Measurements from ENCODE around the gene CLTB.

CLTB gene

DNA sequence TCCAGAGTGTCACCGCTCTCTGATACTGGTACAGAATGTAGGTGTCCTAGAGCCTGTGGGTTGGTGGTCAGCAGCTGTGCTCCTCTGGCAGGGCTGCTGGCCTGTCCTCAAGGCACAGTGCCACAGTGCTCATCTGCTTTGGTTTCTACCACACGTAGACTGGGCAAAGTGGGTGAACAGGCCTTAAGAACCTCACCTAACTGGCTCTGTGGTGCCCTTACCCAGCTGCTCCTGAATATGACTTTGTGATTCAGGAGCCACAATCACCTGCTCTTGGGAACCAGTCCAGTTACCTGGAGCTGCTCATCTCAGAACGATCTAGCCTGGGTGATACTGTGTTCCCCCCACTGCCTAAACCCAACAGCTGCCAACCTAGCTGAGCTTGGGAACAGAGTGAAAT is 34.4 kb downstream of the CLTB start:
- DNase-seq: no peak

DNA sequence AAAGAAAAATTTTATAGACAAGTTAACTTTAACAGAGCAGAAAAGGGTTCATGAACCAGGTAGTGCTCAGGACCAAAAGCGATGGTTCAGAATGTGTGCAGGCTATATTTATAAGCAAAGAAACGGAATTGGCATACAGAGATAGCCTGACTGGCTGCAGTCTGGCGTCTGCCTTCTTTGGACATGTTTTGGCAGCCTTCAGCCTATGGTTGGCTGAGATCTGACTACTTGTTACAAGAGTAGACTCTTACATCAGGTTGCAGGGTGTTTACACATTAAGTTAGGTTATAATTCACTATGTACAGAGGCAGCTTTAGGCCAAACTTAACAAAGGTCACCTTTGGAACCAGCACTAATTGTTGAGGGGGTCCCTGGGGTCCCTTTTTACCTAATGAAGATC is 34.9 kb downstream of the CLTB start:
- no peak for DNase-seq

DNA sequence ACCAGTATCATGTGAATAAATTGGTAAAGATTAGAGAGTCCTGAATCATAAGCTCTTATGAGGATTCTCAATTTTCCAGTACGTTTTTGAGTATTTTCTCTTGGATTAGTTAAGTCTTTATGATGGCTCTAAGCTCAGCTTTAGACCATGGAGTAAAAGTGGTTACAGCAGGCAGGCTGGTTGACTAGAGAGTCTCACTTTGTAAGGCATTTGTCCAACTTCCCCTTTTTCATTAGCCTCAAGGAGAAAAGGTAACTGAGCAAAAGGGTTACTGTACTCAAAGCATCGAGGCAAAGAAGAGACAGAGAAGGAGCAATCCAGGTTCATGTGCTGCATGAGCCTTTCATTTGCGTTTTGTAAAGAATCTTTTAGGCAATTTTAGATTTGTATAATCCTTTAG is 36.5 kb downstream of the CLTB start:
- no peak for DNase-seq

DNA sequence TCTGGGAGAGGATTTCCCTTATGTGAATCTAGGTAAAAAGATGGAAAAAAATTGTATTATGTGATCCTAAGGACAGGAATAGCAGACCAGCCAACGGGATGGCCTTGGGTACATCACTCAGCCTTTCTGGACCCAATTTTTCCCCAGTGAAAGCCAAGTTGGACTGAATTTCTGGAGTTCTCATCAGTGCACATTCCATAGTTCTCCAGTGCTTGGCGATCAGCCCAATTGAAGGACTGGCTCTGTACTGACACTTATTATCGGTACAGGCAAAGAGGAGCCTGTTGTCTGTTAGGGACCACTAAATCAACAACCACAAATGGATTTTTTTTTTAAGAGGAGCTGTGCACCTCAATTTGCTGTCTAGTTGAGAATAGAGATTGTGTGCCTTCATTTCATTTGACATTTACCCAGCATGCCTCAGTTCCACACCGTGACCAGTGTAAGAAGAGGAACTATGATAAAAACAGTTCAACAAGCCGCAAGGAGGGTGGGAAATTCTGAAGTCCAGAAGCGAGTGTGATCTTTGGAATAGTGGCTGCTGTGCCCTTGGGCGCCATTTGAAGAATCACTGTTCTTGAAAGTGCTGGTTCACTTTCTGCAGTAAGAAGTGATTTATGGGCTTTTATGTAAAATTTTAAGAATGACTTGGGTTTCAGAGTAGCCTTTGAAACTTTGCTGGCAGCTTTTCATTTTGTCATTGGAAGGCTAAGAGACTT is 43.1 kb downstream of the CLTB start:
- no peak for DNase-seq

DNA sequence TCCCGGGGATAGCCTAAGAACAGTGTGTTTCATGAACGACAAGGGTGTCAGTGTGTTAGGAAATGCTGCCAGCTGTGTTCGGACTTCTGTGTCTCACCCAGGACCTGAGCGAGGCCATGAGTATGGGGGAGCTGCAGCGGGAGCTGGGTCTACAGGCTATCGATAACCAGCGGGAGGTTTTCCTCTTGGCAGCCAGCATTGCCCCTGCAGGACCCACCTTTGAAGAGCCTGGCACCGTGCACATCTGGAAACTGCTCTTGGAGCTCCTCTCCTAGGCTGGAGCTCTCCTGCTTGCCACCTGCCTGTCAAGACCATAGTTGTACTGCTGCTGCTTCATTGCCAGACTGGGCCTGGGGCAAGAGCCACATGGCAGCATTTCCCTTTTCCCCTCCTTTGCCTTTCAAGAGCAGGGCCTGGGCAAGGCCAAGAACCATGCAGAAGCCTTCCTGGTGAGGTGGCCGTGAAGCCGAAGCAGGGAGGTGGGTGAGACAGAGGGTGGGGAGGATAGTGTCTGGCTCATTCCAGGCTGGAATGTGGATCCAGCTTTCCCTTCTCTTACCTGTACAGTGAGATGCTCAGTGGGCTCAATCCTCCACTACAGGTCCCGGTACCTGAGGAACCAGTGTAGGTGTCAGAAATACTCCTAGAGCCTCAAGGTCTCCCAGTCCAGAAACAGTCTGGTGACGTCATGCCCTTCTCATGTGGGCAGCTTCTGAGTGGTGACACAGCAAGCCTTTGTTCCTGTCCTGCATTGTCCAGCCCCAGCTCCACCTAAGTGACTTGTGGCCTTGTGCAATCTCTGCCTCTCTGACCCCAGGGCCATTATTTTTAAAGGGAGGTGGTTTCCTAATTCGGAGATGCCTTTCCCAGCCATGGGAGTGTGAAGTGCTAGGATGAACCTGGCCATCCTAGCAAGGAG is 44.5 kb downstream of the CLTB start:
- DNase-seq: no peak

DNA sequence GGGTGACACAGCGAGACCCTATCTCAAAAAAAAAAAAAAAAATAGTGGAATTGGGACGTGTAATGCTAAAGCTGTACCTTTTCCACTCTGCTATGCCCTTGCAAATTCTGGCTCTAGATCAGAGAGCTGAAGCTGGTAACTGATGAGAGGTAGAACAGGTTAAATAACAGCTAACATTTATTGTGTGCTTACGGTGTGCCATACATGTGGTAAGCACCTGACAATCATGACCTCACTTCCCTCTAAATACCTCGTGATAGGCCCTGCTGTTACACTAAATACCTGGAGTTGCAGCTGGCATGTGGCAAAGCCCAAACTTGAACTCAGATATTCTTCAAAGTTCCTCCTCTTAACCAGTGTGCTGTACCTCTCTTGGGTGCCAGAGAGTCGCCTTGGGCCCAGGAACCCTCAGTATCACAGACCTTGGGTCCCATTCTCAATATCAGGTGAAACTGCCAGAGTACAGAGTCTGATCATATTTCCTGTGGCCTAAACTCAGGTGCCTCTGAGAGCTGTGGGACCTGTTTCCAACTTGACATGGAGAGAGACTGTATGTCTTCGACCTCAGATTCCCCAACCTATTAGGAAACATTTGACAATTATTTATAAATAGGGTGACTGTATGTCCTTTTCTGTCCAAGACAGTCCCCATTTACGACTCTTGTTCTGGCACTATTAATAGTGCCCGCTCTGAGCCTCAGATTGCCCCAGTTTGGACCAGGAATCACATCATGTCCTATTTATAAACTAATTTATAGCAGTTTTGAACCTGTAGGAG is 46.2 kb downstream of the CLTB start:
- DNase-seq: no peak

DNA sequence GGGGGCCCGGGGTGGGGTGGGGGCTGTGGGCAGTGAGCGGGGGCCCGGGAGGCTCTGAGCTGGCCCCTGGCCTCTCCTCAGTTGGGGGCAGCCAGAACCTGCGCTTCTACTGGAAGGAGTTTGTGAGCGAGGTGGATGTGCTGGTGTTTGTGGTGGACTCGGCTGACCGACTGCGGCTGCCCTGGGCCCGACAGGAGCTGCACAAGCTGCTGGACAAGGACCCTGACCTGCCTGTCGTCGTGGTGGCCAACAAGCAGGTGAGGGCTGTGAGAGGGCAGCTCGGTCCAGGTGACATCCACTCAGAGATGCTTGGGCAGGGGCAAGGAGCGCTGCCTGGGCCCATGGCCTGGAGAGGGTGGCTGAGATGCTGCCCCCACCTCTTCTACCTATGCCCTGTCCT is 47.6 kb downstream of the CLTB start:
- DNase-seq: no peak

DNA sequence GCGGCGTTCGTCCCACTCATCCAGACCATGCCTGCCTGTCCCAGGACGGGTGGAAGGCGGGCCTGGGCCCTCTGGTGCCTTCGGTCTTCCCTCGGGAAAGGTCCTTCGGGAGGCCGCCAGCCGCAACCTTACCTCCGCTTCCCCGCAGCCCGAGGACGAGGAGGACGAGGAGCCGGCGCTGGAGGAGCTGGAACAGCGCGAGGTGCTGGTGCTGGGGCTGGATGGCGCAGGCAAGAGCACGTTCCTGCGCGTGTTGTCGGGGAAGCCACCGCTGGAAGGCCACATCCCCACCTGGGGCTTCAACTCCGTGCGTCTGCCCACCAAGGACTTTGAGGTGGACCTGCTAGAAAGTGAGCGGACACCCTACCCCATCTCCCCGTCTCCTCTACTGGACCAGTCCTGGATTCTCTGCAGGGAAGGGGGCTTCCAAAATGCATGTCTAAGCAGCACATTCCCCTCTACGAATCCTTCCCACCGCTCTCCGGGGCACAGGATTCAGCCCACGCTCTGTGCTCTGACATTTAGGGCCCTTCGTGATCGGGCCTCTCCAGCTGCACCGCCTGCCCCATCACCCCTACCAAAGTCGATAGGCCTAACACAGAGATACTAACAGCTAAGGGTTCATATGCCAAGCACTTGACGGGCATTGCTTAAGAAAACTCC is 50.0 kb downstream of the CLTB start:
- no peak for DNase-seq

DNA sequence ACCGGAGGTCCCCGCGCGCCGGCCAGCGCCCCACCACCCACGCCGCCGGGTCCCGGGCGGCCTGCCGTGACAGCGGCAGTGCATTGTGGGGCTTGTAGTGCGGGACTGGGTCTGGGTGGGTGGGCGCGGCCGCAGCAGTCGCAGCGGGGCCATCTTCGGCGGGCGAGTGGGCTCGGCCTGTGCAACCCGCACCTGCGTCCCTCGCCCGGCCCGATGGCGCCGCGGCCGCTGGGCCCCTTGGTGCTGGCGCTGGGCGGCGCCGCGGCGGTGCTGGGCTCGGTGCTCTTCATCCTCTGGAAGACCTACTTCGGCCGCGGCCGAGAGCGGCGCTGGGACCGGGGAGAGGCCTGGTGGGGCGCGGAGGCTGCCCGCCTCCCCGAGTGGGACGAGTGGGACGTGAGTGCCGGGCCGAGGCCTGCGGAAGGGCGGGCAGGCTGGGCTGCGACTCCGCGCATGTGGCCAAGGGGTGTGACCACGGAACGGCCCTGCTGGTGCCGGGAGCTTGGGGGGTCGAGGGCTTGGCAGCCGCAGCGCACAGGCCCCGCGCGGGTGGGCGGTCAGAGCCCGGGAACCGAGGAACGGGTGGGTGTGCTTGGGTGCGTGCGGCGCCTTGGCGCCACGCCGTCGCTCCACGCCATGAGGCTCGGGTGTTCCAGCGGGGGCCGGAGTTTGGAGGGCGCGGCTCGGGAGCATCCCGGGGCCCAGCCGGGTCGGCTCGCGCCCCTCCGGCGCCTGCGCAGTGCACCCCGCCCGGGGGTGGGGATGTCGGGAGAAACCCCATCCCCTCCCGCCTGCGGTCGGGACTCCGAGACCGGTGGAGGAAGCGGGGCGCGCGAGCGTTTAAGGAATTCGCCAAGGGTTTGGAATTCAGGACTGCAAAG is 50.7 kb downstream of the CLTB start, which contains the start of gene ARL10:
Gene ARL10, plus strand, starts transcription at position 137 of the 881 bp plus-strand sequence. Its CDS starts 77 bp downstream, at position 214.
- peak in 1 of 2 donors; percentile 30 for DNase-seq

DNA sequence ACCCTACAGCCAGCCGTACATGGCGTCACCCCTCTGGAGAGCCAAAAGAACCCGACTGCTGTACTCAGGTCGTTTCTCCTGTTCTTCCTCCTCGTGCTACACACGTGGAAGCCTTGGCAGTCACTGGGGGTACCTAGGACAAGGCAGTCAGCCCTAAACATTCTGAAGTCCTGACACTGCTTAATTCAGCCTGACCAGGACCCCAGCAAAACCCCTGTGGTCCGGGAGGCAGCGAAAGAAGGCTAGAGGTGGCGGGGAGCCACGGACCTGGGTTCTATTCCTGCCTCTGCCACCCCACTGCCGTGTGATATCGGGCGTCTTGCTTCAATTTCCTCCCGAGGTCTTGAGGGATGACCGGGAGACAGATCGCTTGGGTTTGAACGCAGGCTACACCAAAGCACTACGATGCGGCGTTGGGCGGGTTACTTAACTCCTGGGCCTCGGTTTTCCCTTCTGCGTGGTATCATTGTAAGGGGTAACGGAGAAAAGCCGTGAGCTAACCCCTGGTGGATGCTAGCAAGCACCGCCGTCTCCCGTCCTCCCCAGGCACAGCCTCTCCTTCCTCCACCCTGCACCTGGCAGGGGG is 51.5 kb downstream of the CLTB start:
- DNase-seq: no peak

DNA sequence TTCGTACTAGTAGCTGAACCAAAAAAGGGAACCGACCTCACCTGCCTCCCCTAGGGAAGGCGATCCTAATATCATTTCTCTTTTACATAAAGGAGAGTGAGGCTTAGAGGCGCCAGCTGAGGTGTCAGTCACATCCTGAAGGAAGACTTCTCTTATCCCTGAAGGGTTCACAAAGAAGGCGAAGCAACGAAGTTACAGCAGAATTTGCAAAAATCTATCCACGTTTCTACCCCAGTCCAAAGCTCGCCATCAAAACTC is 54.2 kb downstream of the CLTB start:
- DNase-seq: no peak

DNA sequence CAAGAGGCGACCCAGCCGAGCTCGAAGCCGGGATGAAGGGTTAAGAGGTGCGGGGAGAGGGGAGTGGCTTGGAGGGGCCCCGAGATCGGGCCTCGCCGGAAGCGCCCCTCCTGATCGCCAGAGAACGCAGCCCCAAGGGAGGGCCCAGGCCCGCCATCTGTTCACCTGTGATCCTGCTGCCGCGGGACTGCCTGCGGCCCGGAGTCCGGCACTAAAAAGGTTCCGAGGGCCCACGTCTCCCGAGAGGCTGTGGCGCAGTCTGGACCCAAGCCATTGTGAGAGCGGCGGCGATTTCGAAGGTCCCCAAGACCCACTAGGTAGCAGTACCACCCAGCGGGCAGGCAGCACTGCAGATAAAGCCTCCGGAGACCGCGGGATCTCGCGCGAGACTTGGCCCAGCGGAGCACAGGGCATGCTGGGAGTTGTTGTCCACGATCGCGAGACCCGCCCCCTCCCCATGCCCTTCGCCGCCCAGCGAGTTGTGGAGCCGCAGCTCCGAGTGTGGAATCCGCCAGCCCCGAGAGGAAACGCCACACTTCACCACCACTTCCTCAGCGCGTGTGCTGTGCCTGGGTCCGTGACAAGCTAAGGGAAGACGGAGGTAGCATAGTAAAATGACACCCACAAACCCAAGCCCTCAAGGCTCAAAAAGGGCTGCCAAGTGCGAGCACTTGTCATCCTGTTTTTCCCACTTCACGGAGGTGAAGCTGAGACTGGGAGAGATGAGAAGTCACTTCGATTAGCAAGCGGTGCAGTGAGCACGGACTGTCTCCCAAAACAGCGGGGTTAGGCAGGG is 54.7 kb downstream of the CLTB start, which contains the start of gene KIAA1191:
Gene KIAA1191, minus strand, starts transcription at position 328 of the 796 bp plus-strand sequence. CDS start 2,256 bp downstream, outside the sequence.
- peak; percentile 70 to 95 for DNase-seq

DNA sequence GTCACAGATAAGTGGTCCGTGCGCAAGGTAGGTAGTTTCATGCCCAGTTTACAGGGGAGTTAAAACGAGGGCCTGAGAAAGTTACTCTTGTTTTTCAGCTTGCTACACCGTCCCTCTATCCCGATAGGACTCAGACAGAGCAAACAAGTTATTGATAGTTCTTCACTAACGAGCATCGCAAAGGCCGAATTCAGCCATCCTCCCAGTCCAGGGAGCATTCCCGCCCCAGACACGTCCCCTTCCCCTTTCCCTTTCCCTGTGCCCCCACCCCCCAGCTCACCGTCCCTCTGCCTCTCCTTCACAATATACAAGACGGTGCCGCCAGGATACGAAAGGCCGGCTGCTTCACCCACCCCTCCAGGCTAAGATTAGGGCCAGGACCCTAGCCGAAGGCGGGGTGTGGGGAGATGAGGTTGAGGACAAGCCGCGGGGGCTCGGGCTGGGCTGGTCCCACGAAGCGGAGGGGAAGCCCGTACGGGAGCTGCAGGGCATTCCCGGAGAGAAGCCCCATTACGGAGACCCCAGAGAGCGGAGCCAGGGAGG is 55.4 kb downstream of the CLTB start:
- DNase-seq: peak in 1 of 2 donors; percentile 53

DNA sequence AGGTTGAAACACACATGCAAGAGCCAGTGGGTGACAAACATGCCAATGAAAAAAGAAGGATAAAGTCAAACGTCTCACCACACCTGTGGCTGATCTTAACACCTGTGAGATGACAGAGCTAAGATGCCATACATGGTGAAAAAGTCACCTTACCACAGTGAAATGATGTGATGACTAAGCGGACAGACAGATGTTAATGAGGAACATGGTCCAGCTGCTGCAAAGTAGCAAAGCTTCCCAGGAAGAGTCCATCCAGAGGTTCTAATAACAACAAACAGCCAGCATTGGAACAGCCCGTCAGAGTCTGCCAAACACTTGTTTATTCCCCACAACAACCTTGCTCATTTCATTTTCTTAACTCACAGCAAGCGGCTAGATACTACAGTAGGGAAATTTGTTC is 56.7 kb downstream of the CLTB start:
- no peak for DNase-seq

DNA sequence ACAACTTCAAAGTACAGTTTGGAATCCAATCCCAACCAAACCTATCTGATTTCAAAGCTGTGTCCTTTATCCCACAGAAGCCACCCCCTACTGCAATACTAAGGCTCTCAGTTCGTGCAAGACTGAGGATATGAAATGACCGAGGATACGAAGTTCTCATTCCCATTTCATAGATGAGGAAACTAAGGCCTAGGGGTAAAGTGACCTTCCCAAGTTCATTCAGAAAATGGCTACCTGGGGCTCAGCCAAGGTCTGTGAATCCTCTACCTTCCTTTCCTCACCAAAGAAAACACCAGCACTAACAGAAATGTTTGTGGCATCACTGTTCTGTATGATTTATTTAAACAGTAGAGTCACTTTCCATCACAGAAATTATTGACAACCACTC is 60.2 kb downstream of the CLTB start:
- DNase-seq: no peak

DNA sequence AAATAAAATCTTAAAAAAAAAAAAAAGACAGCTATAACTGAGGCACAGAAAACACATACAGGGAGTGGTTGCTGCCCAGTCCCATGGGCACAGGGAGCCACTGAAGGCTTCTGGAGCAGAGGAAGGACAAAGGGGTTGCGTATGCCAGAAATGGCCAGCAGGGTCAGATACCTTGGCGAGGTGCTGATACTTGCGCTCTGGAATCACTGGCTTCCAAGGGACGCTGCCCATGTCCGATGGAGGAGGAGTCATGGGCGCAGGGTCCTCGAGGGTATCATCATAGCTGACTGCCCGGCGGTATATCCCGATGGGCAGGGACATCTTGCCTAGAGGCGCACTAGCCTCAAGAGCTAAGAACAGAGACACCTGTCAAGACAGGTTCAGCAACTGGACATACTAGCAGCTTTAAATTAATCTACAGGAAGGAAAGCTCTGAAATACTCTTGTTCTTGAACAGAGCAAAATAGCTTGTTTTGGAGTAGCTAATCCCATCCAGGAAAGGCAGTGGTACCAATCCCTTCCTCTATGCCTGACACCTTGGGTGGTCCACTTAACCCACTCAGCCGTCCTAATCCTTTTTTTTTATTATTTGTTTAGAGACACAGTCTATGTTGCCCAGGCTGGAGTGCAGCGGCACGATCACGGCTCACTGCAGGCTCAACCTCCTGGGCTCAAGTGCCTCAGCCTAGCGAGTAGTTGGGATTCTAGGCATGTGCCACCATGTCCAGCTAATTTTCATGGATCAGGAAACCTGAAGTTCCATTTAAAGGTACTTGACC is 60.8 kb downstream of the CLTB start:
- DNase-seq: no peak

DNA sequence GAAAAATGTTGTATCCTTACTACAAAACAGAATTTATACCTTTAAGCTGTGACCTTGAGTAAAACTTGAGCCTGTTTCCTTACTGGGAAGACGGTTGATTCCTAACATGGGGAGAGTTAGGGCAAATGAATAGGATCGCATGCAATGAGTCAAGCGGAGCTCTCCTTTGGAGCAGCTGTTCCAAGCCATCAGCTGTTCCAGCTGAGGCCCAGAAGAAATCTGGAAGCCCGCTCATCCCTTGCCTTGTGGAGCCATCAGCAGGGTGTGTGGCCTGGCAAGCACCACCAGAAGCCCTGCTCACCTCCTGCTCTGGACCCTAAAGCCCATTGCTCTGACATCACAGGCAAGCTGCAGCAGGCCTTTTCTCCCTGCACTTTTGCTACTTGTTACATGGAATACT is 62.8 kb downstream of the CLTB start:
- DNase-seq: no peak

DNA sequence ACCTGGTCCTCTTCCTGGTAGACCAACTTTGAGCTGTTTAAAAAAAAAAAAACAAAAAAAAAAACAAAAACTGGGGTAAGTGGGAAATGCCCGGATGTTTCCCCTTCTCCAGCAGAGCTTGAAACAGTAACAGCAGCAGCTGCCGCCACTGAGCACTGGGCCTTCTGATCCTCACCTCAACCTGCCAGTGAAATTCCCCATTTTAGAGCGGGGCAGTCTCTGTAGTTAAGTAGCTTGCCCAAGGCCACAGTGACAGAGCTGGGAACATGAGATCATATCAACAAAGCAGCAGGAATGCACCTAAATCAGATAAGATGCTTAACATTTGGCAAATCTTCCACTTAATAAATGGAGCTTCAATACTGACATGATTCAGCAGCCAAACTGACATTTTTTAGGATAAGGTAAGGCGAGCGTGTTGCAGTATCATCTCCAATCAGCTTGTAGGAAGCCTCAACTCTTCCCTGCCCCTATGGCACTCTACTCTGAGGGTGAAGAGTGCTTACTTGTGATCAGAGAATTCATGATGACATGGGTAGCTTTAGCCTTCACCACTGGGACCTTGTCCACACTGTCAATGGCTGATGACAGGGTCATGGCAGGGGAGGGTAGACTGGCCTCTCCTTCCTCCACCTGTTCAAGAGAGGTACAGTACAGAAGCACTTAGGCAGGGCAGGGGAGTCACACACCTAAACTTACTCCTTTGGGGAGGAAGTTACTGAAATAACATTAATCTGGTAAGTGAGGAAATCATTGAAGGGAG is 64.0 kb downstream of the CLTB start:
- DNase-seq: no peak

DNA sequence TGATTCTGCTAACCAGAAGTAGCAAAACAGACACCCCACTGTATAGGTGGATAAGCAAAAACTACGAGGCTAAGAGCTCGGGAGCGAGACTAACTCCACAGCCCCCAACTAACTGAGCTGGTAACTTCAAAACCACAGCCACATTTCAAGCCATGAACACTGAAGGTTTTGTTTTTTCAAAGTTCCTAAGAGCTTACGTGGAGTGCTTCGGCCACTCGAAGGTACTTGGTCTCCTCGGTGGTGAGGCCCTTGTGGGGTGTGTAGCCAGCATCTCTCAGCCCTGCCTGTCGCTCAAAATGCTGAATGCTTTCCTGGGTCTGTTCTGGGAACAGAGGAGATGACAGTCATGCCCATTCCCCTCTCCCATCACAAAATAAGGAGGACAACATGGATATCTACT is 65.9 kb downstream of the CLTB start:
- no peak for DNase-seq
